Measurements from ENCODE around the gene AOC1. TPM values are rescaled to one million over a fixed set of nuclear protein-coding genes. Genes with fewer than 3 reads are reported as not detected.

AOC1 gene
- polyA plus RNA-seq, 2 of the 4 experiments (the other 2 are of a cell fraction): not detected

GRCh38 chr7:150842716-150843115, 9.6 kb upstream of the AOC1 start (continued):
- TF ChIP-seq ELK1 (IDR thresholded peaks at IDR 0.05; ENCODE audit: low read depth, low read length) (no peak), POLR2A (IDR thresholded peaks at IDR 0.05; ENCODE audit: low read length) (no peak), CHD2 (IDR thresholded peaks at IDR 0.05; ENCODE audit: low read length, partially characterized antibody) (no peak), RAD21 (conservative IDR thresholded peaks at IDR 0.05 in 1 of 2, IDR thresholded peaks at IDR 0.05 in 1 of 2) (no peak), EHF (CRISPR knock-in tag; IDR thresholded peaks at IDR 0.05) (no peak), HDAC2 (IDR thresholded peaks at IDR 0.05) (no peak), MAFK (IDR thresholded peaks at IDR 0.05; ENCODE audit: partially characterized antibody) (no peak)

- WGBS (ENCODE audit: missing lambda C conversion rate): 22% methylated on average over 4 of the region's 4 CpGs
- DNase-seq (ENCODE audit: low read depth in 1 of 2, low spot score in 1 of 2): no peak
- ChIA-PET CTCF (no interaction called here), POLR2A (no interaction called here)
- TF ChIP-seq GATA3 (IDR thresholded peaks at IDR 0.05; ENCODE audit: borderline replicate concordance): no peak
- no peak for TF ChIP-seq CBX2 (IDR thresholded peaks at IDR 0.05; ENCODE audit: borderline replicate concordance, low read depth)
- TF ChIP-seq CBX8 (IDR thresholded peaks at IDR 0.05): no peak
- TF ChIP-seq ZFP36 (IDR thresholded peaks at IDR 0.05; ENCODE audit: borderline replicate concordance, partially characterized antibody): no peak
- no peak for TF ChIP-seq RARB (CRISPR knock-in tag; IDR thresholded peaks at IDR 0.05)
- TF ChIP-seq NPAS2 (CRISPR knock-in tag; IDR thresholded peaks at IDR 0.05; ENCODE audit: borderline replicate concordance): no peak
- TF ChIP-seq NR3C1 (IDR thresholded peaks at IDR 0.05): no peak
- no peak for TF ChIP-seq ZSCAN20 (CRISPR knock-in tag; IDR thresholded peaks at IDR 0.05)
- H3K9me3 ChIP-seq: no peaks in the 10 kb centered on the region
- peak; percentile 14 to 27; a peak in 2 of 6 replicates for ATAC-seq
- no peak overlapping the region for H3K27ac ChIP-seq
- H3K4me2 ChIP-seq: no peak overlapping the region
- H3K4me1 ChIP-seq: no peaks in the 10 kb centered on the region
- no peak overlapping the region for H3K4me3 ChIP-seq
- FAIRE-seq: no peak
Observed at GRCh38 chr7:150845421-150845861, 6.9 kb upstream of the AOC1 start.

DNA sequence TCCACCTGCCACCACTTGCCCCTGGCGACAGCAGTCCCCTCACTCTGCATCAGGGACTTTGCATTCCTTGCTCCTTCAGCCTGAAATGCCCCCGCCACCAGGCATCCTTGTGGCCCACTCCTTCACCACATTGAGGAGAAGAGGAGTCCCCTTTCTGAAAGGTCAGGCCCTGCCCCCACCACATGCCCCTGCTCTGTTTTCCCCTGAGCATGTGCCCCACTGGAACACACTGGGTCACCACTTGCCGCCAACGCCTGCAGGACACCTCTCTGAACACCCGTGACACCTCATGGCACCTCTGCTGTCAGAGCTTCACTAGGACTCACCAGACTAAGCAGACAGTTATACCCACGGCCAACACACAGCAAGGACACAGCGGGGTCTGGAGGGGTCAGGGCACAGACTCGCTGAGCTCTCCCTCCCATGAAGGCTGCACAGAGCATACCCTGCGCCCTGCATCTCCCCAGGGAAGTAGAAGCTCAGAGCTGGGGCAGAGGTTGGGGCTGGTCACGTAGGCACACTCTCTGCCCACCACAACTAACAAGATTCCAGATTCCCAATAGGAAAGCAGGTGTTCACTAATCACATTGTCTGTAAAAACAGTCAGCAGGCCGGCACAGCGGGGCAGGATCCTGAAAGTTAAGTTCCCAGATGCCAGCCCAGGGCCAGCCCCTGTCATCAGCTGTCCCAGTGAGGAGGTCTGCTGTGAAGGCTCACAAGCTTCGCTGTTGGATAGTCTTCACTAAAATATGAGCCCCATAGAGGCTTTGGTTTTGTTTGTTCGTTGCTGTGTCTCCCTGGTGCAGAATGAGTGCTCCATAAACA, 5.8 kb upstream of the AOC1 start:
- TF ChIP-seq EP300 (IDR thresholded peaks at IDR 0.05): no peak
- no peaks in the 10 kb centered on the region for H3K9me3 ChIP-seq
- DNase-seq (ENCODE audit: low read depth in 1 of 2, low spot score in 1 of 2) (no peak), ATAC-seq (no peak), FAIRE-seq (no peak)
- WGBS (ENCODE audit: missing lambda C conversion rate): 16% methylated on average over 12 of the region's 14 CpGs
- CTCF ChIA-PET: interaction anchor here (1.0 kb wide), 1 partner anchor 11 kb away, joined by 3 read pairs; no protein-coding TSS in a partner anchor
- H3K4me3 ChIP-seq: no peak overlapping the region
- H3K4me2 ChIP-seq: no peak overlapping the region
- H3K4me1 ChIP-seq: no peaks in the 10 kb centered on the region
- H3K27ac ChIP-seq: no peak overlapping the region
- POLR2A ChIA-PET: no interaction called here

GRCh38 chr7:150847536-150847935, 4.8 kb upstream of the AOC1 start:
- WGBS (ENCODE audit: missing lambda C conversion rate): 43% methylated on average over 5 of the region's 5 CpGs

More at GRCh38 chr7:150847536-150847935, 4.8 kb upstream of the AOC1 start:
- CTCF ChIA-PET: no interaction called here
- FAIRE-seq (no peak), ATAC-seq (no peak), DNase-seq (ENCODE audit: low read depth in 1 of 2, low spot score in 1 of 2) (no peak)
- Histone ChIP-seq H3K4me3 (no peak overlapping the region), H3K4me2 (no peak overlapping the region), H3K4me1 (no peaks in the 10 kb centered on the region), H3K9me3 (no peaks in the 10 kb centered on the region), H3K27ac (no peak overlapping the region)
- POLR2A ChIA-PET: no interaction called here
- TF ChIP-seq, protein P1, sequence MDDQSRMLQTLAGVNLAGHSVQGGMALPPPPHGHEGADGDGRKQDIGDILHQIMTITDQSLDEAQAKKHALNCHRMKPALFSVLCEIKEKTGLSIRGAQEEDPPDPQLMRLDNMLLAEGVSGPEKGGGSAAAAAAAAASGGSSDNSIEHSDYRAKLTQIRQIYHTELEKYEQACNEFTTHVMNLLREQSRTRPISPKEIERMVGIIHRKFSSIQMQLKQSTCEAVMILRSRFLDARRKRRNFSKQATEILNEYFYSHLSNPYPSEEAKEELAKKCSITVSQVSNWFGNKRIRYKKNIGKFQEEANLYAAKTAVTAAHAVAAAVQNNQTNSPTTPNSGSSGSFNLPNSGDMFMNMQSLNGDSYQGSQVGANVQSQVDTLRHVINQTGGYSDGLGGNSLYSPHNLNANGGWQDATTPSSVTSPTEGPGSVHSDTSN (IDR thresholded peaks at IDR 0.05): no peak
- TF ChIP-seq ZNF302 (CRISPR knock-in tag; IDR thresholded peaks at IDR 0.05) (no peak), FOXS1 (CRISPR knock-in tag; IDR thresholded peaks at IDR 0.05) (no peak), MAX (IDR thresholded peaks at IDR 0.05) (no peak), HMGXB4 (CRISPR knock-in tag; IDR thresholded peaks at IDR 0.05; ENCODE audit: borderline replicate concordance) (no peak), MAFK (IDR thresholded peaks at IDR 0.05; ENCODE audit: partially characterized antibody) (no peak), RFX5 (IDR thresholded peaks at IDR 0.05) (no peak), FOSL2 (IDR thresholded peaks at IDR 0.05) (no peak), FOSL2 (CRISPR knock-in tag; IDR thresholded peaks at IDR 0.05) (no peak)
- TF ChIP-seq, protein P2, sequence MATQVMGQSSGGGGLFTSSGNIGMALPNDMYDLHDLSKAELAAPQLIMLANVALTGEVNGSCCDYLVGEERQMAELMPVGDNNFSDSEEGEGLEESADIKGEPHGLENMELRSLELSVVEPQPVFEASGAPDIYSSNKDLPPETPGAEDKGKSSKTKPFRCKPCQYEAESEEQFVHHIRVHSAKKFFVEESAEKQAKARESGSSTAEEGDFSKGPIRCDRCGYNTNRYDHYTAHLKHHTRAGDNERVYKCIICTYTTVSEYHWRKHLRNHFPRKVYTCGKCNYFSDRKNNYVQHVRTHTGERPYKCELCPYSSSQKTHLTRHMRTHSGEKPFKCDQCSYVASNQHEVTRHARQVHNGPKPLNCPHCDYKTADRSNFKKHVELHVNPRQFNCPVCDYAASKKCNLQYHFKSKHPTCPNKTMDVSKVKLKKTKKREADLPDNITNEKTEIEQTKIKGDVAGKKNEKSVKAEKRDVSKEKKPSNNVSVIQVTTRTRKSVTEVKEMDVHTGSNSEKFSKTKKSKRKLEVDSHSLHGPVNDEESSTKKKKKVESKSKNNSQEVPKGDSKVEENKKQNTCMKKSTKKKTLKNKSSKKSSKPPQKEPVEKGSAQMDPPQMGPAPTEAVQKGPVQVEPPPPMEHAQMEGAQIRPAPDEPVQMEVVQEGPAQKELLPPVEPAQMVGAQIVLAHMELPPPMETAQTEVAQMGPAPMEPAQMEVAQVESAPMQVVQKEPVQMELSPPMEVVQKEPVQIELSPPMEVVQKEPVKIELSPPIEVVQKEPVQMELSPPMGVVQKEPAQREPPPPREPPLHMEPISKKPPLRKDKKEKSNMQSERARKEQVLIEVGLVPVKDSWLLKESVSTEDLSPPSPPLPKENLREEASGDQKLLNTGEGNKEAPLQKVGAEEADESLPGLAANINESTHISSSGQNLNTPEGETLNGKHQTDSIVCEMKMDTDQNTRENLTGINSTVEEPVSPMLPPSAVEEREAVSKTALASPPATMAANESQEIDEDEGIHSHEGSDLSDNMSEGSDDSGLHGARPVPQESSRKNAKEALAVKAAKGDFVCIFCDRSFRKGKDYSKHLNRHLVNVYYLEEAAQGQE (IDR thresholded peaks at IDR 0.05): no peak

Data from A549 (cell line).